ENCODE data around the gene AKAP8L. TPM values are rescaled to one million over a fixed set of nuclear protein-coding genes. Genes with fewer than 3 reads are reported as not detected.

Gene AKAP8L, protein sequence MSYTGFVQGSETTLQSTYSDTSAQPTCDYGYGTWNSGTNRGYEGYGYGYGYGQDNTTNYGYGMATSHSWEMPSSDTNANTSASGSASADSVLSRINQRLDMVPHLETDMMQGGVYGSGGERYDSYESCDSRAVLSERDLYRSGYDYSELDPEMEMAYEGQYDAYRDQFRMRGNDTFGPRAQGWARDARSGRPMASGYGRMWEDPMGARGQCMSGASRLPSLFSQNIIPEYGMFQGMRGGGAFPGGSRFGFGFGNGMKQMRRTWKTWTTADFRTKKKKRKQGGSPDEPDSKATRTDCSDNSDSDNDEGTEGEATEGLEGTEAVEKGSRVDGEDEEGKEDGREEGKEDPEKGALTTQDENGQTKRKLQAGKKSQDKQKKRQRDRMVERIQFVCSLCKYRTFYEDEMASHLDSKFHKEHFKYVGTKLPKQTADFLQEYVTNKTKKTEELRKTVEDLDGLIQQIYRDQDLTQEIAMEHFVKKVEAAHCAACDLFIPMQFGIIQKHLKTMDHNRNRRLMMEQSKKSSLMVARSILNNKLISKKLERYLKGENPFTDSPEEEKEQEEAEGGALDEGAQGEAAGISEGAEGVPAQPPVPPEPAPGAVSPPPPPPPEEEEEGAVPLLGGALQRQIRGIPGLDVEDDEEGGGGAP
- 86.3 and 92.4 TPM in 2 replicates for total RNA-seq (2014; rRNA removed; shearing (Covaris generic))

DNA sequence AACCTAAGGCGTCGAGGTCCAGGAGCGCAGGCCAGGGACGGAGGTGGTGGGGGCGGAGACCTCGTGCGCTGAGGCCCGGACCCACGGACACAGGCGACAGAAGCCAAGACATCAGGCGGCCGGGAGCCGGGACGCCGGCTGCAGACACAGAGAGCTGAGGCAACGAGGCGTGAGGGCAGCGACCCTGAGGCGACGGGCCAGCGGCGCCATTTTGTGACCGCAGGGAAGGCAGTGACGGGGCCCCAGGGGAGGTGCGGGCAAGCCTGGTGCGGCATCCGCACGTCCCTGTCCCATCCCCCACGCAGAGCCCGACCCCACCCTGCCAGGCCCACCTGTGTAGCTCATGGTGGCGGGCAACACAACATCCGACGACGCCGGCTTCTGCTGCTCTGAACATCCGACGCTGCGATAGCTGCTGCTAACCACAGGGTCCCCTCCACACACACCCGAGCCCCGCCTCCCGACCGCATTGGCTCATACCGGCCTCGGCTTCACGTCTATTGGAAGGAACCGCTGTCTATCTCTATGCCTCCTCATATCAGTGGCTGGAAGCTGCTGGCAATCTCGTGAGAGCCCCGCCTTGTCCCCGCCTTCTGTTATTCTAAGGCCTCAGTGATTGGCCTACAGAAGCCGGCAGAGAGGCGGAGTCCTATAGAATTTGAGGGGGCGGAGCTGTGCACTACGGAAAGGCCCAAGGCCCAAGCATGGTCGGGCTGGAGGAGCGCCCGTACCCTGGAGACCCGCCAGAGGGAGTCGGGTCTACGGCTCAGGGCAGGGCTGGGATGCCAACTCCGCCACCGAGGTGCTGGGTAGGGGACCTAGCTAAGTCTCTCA is at the start of gene AKAP8L:
Gene AKAP8L (minus strand): TSS at position 410 of the 834 bp plus-strand sequence. CDS start 65 bp downstream, at position 345.
- in situ Hi-C loops (cut with HindIII; ENCODE audit: low sequenced_read_pairs): no loop called here
- DNase-seq (ENCODE audit: low spot score): peak; percentile 100

DNA sequence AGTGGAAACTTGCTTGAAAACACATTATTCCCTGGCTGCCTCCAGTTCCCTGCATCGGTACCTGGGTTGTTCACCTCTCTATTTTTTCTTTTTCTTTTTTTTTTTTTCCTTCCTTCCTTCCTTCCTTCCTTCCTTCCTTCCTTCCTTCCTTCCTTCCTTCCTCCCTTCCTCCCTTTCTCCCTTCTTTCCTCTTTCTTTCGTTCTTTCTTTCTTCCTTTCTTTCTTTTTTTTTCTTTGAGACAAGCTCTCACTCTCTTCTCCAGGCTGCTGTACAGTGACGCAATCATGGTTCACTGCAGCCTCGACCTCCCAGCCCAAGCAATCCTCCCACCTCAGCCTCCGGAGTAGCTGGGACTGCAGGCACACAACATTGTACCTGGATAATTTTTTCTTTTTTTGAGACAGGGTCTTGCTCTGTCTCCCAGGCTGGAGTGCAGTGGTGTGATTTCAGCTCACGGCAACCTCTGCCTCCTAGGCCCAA is 49.0 kb upstream of the AKAP8L start:
- no peak for DNase-seq (ENCODE audit: low spot score)
- in situ Hi-C loops (cut with HindIII; ENCODE audit: low sequenced_read_pairs): no loop called here

DNA sequence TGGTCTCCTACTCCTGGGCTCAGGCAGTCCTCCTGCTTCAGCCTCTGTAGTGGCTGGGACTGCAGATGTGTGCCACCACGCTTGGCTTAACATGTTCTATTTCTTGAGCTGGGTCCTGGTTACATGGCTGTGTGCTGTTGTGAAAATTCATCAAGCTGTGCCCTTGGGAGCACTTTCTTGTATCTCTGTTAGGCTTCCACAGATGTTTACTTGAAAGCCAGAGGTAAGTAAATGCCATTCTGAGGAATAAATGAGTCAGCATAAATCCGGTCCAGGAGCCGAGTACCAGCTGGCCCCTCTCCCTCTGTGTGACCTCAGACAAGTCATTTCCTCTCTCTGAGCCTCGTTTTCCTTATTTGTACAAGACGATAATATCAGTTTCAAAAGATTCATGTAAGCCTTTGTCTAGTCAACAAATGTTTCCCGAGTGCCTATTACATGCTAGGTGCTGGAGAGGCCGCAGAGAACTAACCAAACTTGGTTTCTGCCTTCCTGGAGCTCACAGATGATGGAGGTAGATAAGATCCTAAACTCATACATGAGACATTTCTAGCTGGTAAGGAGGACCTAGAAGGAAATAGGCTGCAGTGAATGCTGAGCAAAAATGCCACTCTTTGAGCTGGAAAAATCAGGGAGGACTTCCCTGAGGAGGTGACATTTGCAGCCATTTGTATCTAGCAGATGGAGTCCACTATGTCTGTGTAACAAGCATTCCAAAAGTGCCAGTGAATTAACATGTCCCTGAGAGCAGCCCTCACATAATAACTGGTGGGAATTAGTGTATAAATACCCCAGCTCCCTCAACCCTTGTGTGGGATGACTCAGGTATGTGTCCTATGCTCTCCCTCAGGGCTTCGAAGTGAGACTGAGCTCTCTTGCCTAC is 48.3 kb upstream of the AKAP8L start:
- no peak for DNase-seq (ENCODE audit: low spot score)
- in situ Hi-C loops (cut with HindIII; ENCODE audit: low sequenced_read_pairs): no loop called here

DNA sequence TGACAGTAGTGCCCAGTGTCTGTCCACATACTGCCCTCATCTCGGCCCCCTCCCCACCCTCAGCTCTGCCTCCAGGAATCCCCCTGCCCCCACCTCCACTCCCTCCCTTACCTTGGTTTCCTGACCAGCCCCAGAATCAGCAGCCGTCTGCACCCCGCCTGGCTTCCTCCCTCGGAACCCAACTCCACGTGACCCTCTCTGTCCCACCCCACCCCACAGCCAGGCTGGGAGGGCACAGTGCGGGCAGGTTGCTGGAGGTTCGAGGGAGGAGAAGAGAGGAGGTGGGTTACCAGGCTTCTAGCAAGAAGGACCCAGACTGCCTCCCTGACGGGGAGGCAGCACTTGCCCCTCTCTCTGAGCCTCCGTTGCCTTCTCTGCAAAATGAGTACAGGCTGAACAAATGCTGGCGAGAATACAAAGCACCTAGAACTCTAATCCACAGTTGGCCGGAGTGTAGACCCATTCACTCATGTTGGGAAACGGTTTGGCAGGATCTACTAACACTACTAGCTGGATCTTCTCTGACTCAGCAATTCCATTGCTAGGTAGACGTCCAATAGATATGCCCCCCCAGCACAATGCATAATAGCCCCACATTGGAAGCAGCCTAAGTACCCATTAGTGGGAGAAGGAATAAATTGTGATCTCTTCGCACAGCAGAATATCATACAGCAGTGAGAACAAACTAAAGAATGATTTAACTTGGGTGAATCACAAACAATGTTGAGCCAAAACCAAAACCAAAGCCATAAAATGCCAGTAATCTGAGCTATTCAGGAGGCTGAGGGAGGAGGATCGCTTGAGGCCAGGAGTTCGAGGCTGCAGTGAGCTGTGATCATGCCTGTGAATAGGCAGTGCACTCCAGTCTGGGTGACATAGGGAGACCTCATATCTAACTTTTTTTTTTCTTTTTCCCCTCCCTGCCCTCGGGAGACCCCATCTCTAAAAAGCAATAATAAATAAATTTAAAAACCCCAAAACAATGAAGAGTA is 45.9 kb upstream of the AKAP8L start, which contains the start of gene RASAL3:
Gene RASAL3 (minus strand): TSS at position 151 of the 992 bp plus-strand sequence. CDS start 186 bp downstream, outside the sequence.
- DNase-seq (ENCODE audit: low spot score): no peak
- in situ Hi-C loops (cut with HindIII; ENCODE audit: low sequenced_read_pairs): no loop called here

DNA sequence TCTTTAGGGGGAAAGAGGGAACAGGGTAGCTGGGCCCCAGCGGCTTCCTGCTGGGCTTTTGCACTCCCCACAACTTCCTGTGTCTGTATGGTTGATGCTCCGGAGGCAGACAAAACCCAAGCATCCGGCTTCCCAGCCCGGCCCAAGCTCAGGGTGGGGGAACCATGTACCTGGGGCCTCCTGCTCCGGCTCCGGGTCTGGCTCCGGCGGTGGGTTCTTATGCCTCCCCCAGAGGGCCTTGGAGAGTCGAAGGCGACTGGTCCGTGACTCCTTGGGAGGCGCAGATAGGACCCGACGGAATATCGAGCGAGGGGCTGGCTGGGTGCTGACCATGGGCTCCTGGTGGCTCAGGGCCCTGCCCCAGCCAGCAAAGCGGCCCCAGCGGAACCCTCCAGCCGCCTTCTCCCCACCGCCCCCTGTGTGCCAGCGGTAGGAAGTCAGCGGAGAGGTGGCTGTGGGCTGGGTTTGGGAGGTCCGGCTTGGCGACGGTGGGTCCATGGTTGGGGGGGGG is 45.1 kb upstream of the AKAP8L start:
- in situ Hi-C loops (cut with HindIII; ENCODE audit: low sequenced_read_pairs): no loop called here
- no peak for DNase-seq (ENCODE audit: low spot score)

DNA sequence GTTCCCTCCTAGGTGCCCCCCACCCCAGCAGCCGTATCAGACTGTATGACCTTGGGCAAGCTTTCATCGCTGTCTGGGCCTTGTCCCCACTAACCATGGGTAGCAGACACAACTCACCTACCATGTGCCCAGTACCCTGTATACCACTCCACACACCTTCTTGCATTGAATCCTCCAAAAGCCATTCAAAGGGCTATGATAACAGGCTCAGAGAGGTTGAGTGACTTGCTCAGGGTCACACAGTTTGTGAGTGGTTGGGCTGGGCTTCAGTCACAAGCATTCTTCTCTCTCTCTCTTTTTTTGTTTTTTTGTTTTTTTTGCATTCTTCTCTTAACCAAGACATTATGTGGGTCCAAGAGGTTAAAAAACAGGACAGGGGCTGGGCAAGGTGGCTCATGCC is 42.9 kb upstream of the AKAP8L start:
- no peak for DNase-seq (ENCODE audit: low spot score)
- in situ Hi-C loops (cut with HindIII; ENCODE audit: low sequenced_read_pairs): no loop called here

DNA sequence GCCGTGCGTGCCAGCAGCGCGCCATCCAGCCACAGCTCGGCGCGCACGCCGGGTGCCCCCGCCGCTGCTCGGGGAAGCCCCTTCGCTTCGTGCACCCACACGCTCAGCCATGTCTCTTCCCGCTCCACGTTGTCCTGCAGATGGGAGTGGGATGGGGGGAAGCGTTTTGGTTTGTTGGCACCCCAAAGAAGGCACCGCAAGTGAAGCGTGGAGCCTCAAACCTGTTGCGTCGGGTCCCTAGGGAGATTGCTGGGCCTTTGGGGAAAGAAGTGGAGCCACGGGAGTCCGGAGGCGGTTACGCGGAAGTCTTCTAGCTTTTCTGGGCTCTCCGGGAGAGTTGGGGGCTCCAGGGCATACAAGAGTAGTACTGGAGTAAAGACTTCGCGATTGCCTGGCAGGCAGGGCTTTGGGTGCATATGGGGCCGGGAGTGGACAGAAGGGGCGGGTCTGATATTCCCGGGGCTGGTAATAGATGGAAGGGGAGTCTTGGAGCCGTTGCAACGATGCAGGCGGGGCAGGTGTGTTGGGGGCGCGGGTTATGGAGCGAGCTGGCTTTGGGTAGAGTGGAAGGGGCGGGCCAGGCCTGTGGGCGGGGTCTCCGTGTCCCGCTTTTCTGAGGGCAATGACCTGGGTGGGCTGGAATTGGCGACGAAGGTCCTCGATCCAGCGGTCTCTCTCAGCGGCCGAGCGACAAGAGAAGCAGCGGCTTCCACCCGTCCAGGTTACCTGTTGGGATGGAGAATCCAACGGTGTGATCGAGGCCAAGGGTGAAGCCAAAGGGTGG is 39.1 kb upstream of the AKAP8L start:
- no peak for DNase-seq (ENCODE audit: low spot score)
- in situ Hi-C loops (cut with HindIII; ENCODE audit: low sequenced_read_pairs): no loop called here

DNA sequence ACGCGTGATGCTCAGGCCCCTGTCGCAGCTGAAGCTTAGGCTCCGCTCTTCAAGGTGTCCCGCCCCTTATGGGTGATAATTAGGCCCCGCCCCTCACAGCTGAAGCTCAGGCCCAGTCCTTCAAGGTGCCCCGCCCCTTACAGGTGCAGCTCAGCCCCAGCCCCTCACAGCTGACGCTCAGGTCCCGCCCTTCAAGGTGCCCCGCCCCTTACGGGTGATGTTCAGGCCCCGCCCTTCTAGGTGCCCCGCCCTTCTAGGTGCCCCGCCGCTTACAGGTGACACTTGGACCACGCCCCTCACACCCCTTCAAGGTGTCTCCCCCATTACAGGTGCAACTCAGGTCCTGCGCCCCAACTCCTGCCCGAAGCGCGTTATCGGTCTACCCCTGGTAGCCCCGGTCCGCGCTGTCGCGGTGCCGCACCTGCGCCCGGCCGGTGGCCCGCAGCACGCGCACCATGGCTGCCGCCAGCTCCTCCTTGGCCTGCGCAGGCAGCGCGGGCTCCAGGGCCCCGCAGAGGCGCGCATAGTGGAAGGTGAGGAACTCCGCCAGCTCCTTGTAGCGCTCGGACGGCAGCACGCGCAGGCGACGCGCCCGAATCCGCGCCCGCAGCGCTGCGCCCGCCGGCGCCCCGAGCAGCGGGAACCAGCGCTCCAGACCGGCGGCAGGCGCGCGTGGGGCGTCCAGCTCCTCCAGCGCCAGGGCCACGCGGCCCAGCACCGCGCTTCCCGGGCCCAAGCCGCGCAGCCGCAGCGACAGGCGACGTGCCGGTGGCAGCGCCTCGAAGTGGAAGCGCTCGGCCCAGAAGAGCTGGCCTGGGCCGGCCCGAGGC is 38.3 kb upstream of the AKAP8L start:
- DNase-seq (ENCODE audit: low spot score): no peak

DNA sequence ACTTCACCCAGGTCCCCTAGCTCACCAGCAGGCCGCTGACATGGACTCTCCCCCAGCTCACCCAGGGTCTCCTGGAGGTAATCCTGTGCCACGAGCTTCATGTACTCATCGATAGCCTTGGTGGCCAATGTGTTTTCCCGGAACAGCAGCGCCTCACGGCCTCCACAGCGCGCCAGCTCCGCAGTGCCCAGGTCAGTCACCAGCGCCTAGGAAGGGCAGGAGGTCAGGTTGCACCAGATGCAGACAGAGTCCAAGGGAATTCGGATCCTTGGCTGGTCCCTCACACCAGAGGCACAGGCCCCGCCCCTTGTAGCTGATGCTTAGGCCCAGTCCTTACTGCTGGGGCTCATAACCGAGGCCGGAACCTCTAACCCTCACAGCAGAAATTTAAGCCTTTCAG is 37.7 kb upstream of the AKAP8L start:
- DNase-seq (ENCODE audit: low spot score): no peak

More for the DNA sequence above, 38.3 kb upstream of the AKAP8L start:
- in situ Hi-C loops (cut with HindIII; ENCODE audit: low sequenced_read_pairs): no loop called here

DNA sequence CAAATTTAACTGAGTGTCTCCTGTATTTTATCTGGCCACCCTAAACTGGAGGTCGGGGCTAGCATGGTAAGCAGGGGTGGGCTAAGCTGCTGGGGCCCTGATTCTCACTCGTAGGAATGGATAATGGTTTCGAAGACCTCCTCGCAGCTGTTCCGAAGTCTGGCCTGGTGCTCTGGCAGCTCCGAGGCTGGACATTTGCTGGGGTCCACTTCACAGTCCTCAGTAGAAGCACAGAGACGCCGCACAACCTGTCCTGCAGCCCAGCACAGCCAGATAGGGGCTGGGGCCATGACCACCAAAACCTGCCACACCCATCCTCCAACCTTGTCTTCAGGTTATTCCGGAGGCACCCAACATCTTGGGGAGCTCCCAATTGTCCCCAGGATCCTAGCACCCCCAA is 37.2 kb upstream of the AKAP8L start:
- DNase-seq (ENCODE audit: low spot score): no peak
- in situ Hi-C loops (cut with HindIII; ENCODE audit: low sequenced_read_pairs): no loop called here

More for the DNA sequence above, 37.7 kb upstream of the AKAP8L start:
- in situ Hi-C loops (cut with HindIII; ENCODE audit: low sequenced_read_pairs): no loop called here

DNA sequence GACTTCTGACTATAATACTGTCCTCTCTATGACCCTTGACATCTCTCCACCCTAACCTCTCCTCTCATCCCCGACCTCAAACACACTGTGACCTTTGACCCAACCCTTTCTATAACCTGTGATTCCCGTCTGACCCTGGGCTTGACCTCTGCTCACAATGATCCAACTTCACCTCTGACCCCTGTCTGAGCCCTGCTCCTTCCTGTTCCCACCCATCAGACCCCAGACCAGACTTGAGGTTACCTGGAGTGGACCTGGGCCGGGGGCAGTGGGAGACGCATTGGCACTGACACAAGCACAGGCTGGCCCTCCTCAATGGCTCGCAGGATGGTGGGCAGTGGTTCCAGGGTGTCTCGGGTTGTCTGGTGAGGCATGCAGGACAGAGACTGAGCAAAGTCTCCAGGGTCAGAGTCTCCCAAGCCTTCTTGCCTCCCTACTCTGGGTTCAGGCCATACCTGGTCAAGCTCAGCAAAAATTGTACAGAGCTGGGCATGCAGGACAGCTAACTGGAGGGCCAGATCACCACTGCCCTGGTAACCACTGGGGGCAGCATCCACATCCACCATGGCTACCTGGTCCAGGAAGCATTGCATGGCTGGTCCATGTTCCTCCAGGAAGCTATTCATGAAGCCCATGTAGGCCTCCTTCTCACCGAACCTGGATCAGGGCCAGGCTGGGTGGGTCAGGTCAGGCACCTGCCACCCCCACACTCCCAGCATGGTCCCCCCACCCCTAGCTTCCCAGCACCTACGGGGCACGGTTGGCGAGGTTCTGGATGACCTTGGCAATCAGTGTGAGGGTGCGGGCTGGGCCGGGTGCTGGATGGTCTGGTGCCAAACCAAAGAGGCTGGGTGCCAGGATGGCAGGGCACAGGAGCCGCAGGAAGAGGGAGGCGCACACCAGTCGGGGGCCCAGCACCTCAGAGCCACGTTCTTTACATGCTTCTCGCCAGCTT is 35.4 kb upstream of the AKAP8L start:
- in situ Hi-C loops (cut with HindIII; ENCODE audit: low sequenced_read_pairs): no loop called here
- DNase-seq (ENCODE audit: low spot score): no peak

DNA sequence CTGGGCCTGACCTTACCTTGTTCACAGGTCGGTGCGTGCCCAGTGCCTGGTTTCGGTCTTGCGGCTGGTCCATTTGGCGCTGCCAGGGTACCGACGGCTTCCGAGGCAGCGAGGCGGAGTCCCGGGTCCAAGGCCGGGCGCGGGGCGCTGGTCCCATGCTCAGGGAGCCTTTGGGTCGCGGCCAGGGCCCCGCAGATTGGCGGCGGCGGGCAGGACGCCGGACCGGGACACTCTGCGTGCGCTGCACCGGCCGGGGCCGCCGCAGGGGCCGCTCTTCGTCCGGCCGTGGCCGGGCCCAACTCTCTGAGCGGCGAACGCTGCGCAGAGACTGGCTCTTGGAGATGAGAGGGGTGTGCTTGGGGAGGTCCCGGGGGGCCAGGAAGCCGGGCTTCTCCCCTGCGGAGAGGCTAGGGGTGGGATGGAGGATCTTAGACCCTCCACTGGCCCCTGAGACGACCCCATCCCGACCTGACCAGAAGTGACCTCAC is 34.3 kb upstream of the AKAP8L start:
- in situ Hi-C loops (cut with HindIII; ENCODE audit: low sequenced_read_pairs): no loop called here
- DNase-seq (ENCODE audit: low spot score): no peak

DNA sequence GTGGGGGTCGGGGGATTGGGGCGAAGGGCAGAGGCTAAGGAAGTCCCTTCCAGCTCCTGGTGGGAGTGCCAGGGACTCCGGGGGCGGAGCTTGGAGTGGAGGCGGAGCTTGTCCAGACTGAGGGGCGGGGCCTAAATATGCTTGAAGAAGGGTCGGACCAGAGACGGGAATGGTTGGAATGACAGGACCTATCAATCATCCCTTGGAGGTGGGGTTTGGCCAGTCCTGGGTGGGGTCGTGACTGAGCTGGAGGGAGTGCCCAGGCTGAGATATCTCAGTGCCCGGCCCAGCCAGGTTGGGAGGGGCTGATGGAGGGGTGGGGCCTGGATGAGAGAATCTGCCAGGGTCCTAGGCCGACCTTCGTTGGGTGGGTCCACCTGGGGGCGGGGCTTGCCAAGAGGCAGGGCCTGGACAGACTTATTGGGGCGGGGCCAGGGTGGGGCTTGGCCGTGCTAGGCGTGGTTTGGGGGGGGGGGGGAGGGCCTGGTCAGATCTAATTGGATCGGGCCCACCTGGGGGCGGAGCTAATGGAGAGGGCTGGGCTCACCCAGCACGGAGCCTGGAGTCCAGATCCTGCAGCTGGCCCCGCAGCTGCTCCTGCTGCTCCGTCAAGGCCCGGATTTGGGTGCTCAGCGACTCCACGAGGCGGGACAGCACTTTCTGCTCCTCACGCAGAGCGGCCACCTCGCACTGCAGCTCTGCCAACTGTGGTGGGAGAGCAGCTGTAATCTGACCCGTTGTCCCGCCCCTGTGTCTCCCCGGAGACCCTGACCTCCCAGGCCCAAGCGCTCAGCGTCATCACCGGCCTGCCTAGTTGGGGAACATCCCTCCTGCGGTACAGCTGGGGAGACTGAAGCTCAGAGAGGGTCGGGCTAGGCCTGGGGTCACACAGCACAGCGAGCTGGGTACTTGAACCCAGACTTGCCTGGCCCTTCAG is 33.6 kb upstream of the AKAP8L start:
- in situ Hi-C loops (cut with HindIII; ENCODE audit: low sequenced_read_pairs): no loop called here
- DNase-seq (ENCODE audit: low spot score): peak; percentile 67

DNA sequence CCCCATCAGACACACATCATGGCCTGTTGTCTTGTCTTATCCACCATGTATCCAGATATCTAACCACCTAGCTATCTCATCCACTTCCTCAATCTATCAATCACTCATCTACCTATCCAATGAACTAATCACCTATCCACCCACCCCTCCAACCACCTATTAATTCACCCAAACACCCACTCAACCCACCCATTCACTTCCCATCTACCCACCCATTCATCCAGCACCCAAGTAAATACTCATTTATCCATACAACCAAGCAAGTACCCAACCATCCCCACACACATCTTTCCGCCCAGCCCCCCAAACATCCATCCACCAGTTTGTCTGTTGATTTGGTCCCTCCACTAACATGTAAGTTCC is 31.7 kb upstream of the AKAP8L start:
- DNase-seq (ENCODE audit: low spot score): no peak
- in situ Hi-C loops (cut with HindIII; ENCODE audit: low sequenced_read_pairs): no loop called here
